Activated CD8-positive, alpha-beta T cell treated with anti-CD3 and anti-CD28 coated beads for 36 hours (primary cell): Measurements from ENCODE around the gene IFNK. TPM values are rescaled to one million over a fixed set of nuclear protein-coding genes. Genes with fewer than 3 reads are reported as not detected.

Source experiments
- ATAC-seq: fragments of 200-7000 bp; cut with Tn5 transposase; one replicate; pipeline ENCODE4 v1.10.0; 2021; ENCODE audit warnings: mild to moderate bottlenecking, moderate library complexity
- CTCF ChIA-PET: fragments of 350-600 bp; sonication (Branson Sonifier 250); formaldehyde crosslinking; loops from one replicate; lab custom pipeline; 2021; ENCODE audit warnings: antibody characterized with exemption; lab: Charles Lee
- POLR2A ChIA-PET: fragments of 350-600 bp; sonication (Branson Sonifier 250); formaldehyde crosslinking; loops from one replicate; lab custom pipeline; 2021; ENCODE audit warnings: antibody characterized with exemption; lab: Charles Lee
- DNase-seq: peaks from one replicate; pipeline ENCODE4 v3.0.0-alpha.2; 2020
- H3K27ac Mint-ChIP-seq: one replicate; pipeline ENCODE4 v1.8.0; 2021; ENCODE audit warnings: mild to moderate bottlenecking, mixed read lengths
- H3K27me3 Mint-ChIP-seq: one replicate; pipeline ENCODE4 v1.8.0; 2021; ENCODE audit warnings: mixed read lengths
- H3K36me3 Mint-ChIP-seq: one replicate; pipeline ENCODE4 v1.8.0; 2021; ENCODE audit warnings: low read depth, mixed read lengths
- H3K4me1 Mint-ChIP-seq: one replicate; pipeline ENCODE4 v1.8.0; 2021; ENCODE audit warnings: low read depth, mixed read lengths
- H3K4me3 Mint-ChIP-seq: one replicate; pipeline ENCODE4 v1.8.0; 2021; ENCODE audit warnings: mild to moderate bottlenecking, moderate library complexity, mixed read lengths
- H3K9me3 Mint-ChIP-seq: one replicate; pipeline ENCODE4 v1.8.0; 2021; ENCODE audit warnings: mixed read lengths
- CTCF ChIP-seq: fragments of 200-600 bp; IDR thresholded peaks from one replicate; pipeline ENCODE4 v1.8.0; 2022; ENCODE audit warnings: antibody characterized with exemption, mild to moderate bottlenecking
- intact Hi-C: fragments of 100-400 bp; cut with micrococcal nuclease; formaldehyde crosslinking; loops from one replicate; pipeline ENCODE4 v1.10.0; 2022
- total RNA-seq, 2 experiments: library from RNA; stranded (reverse); gene quantifications; one replicate each; pipeline ENCODE4 v1.2.3, GENCODE V29; 2021

The IFNK gene
- total RNA-seq, 2 experiments from 2014 or later: not detected

- TF ChIP-seq CTCF: no peak
These were observed 34.8 kb upstream of the IFNK start for GRCh38 chr9:27489087-27489876.

GRCh38 chr9:27491154-27491553, 32.9 kb upstream of the IFNK start:
- peaks cover 7% of the 10 kb centered on the region for H3K4me1 Mint-ChIP-seq
- DNase-seq: no peak
- H3K4me3 Mint-ChIP-seq: no peak overlapping the region
- no peak for TF ChIP-seq CTCF
- peaks cover 2% of the 10 kb centered on the region for H3K27me3 Mint-ChIP-seq
- H3K9me3 Mint-ChIP-seq: peaks cover 4% of the 10 kb centered on the region
- intact Hi-C loops: no loop called here
- ChIA-PET CTCF (no interaction called here), POLR2A (no interaction called here)
- no peak for ATAC-seq
- peaks cover 4% of the 10 kb centered on the region for H3K36me3 Mint-ChIP-seq
- no peak overlapping the region for H3K27ac Mint-ChIP-seq

More at GRCh38 chr9:27489087-27489876, 34.8 kb upstream of the IFNK start:
- Mint-ChIP-seq H3K9me3 (peaks cover 3% of the 10 kb centered on the region), H3K4me1 (peaks cover 24% of the 10 kb centered on the region), H3K27me3 (peaks cover 2% of the 10 kb centered on the region), H3K27ac (no peak overlapping the region), H3K4me3 (no peak overlapping the region), H3K36me3 (peaks cover 3% of the 10 kb centered on the region)
- intact Hi-C loops: no loop called here
- ChIA-PET POLR2A (no interaction called here), CTCF (interaction anchor here (1.2 kb wide), 1 partner anchor 27 kb away, joined by 3 read pairs; no protein-coding TSS in a partner anchor)
- DNase-seq (no peak), ATAC-seq (no peak)

GRCh38 chr9:27495480-27496134, 28.5 kb upstream of the IFNK start:
- intact Hi-C loops: no loop called here
- ATAC-seq (no peak), DNase-seq (no peak)
- POLR2A ChIA-PET: no interaction called here
- Mint-ChIP-seq H3K9me3 (peaks cover 4% of the 10 kb centered on the region), H3K4me3 (no peak overlapping the region), H3K36me3 (peaks cover 4% of the 10 kb centered on the region), H3K27ac (no peak overlapping the region), H3K27me3 (peaks cover 2% of the 10 kb centered on the region), H3K4me1 (peaks cover 9% of the 10 kb centered on the region)
- no peak for TF ChIP-seq CTCF
- CTCF ChIA-PET: no interaction called here

- POLR2A ChIA-PET: no interaction called here
- Mint-ChIP-seq H3K27ac (no peak overlapping the region), H3K9me3 (peaks cover 4% of the 10 kb centered on the region), H3K4me3 (no peak overlapping the region), H3K4me1 (peaks cover 9% of the 10 kb centered on the region), H3K36me3 (peaks cover 4% of the 10 kb centered on the region), H3K27me3 (peaks cover 4% of the 10 kb centered on the region)
- CTCF ChIA-PET: no interaction called here
- ATAC-seq: no peak
- no peak for TF ChIP-seq CTCF
- intact Hi-C loops: no loop called here
- DNase-seq: no peak
These were observed 28.0 kb upstream of the IFNK start for GRCh38 chr9:27496135-27496504.

- ChIA-PET POLR2A (no interaction called here), CTCF (no interaction called here)
- Mint-ChIP-seq H3K27ac (no peak overlapping the region), H3K4me3 (no peak overlapping the region), H3K36me3 (peaks cover 4% of the 10 kb centered on the region), H3K9me3 (peaks cover 4% of the 10 kb centered on the region), H3K27me3 (peaks cover 6% of the 10 kb centered on the region), H3K4me1 (peaks cover 9% of the 10 kb centered on the region)
- no peak for TF ChIP-seq CTCF
- intact Hi-C loops: no loop called here
- ATAC-seq (no peak), DNase-seq (no peak)
These were observed 26.1 kb upstream of the IFNK start for GRCh38 chr9:27497883-27498417.
